ENCODE measurements around the gene F2. TPM values are rescaled to one million over a fixed set of nuclear protein-coding genes. Genes with fewer than 3 reads are reported as not detected.
A peak's percentile ranks its signal among the peaks of the same experiment; 100 is the strongest.

Gene F2
- total and polyA plus RNA-seq, 2 of the 13 experiments (the other 11 are each of a cell fraction or from before 2014, with no cell fraction given): 330 to 801 TPM

DNA sequence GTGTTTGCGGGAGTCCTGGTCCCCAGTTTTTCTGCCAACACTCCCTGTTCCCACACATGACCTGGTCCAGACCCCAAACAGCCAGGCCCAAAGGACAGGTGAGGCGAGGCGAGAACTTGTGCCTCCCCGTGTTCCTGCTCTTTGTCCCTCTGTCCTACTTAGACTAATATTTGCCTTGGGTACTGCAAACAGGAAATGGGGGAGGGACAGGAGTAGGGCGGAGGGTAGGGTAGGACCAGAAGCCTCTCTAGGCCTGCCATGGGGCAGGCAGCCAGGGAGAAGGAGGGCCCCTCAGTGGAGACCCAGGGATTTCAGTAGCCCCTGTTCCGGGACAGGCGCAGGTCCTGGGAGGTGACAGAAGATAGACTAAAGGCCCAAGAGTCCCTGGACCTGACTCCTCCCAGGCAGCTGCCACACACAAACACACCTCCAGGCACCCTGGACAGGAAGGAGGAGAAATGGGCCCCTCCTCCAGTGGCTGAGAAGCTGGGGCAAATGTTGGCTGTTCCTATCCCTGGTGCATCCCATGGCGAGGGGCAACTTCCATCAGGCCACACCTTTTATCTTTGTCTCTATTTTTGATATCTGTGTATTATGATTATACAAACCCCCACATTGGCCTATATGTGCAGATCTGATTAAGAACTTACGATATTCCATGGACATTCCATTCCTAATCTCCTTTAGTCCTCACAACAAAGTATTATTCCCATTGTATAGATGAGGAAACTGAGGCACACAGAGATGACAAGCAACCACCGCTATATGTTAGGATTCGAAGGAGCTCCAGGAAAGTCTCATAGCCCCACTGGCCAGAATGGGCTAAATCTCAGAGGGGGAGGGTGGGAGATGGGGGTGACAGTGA is 626 bp upstream of the F2 start (continued):
- TF ChIP-seq, protein P1, sequence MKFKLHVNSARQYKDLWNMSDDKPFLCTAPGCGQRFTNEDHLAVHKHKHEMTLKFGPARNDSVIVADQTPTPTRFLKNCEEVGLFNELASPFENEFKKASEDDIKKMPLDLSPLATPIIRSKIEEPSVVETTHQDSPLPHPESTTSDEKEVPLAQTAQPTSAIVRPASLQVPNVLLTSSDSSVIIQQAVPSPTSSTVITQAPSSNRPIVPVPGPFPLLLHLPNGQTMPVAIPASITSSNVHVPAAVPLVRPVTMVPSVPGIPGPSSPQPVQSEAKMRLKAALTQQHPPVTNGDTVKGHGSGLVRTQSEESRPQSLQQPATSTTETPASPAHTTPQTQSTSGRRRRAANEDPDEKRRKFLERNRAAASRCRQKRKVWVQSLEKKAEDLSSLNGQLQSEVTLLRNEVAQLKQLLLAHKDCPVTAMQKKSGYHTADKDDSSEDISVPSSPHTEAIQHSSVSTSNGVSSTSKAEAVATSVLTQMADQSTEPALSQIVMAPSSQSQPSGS (CRISPR knock-in tag; IDR thresholded peaks at IDR 0.05): peak; percentile 89
- TF ChIP-seq FOXC1 (CRISPR knock-in tag; IDR thresholded peaks at IDR 0.05; ENCODE audit: borderline replicate concordance) (peak; percentile 91), ZNF335 (CRISPR knock-in tag; IDR thresholded peaks at IDR 0.05) (no peak), FOXA1 (IDR thresholded peaks at IDR 0.05) (peak; percentile 65), FOXA1 (CRISPR knock-in tag; IDR thresholded peaks at IDR 0.05) (peak; percentile 97), KDM4B (CRISPR knock-in tag; IDR thresholded peaks at IDR 0.05) (peak; percentile 93), TEAD3 (CRISPR knock-in tag; optimal IDR thresholded peaks at IDR 0.05; ENCODE audit: borderline replicate concordance) (peak; percentile 75), ARHGAP35 (CRISPR knock-in tag; IDR thresholded peaks at IDR 0.05; ENCODE audit: borderline replicate concordance) (peak; percentile 51; the same call in 1 of the 2 replicates), TCF7L2 (IDR thresholded peaks at IDR 0.05; ENCODE audit: low read depth, low read length) (no peak), NFE2L2 (IDR thresholded peaks at IDR 0.05; ENCODE audit: low read length) (no peak), ZNF546 (CRISPR knock-in tag; conservative IDR thresholded peaks at IDR 0.05) (peak; percentile 79), TEAD2 (CRISPR knock-in tag; IDR thresholded peaks at IDR 0.05) (no peak), HNF1B (CRISPR knock-in tag; IDR thresholded peaks at IDR 0.05) (peak; percentile 100), ATAD3A (CRISPR knock-in tag; IDR thresholded peaks at IDR 0.05) (no peak), SUZ12 (IDR thresholded peaks at IDR 0.05; ENCODE audit: low read depth, low read length) (no peak), SMAD3 (CRISPR knock-in tag; IDR thresholded peaks at IDR 0.05) (peak; percentile 71; the same call in 1 of the 2 replicates), ZNF326 (CRISPR knock-in tag; IDR thresholded peaks at IDR 0.05; ENCODE audit: borderline replicate concordance) (no peak), TOPORS (CRISPR knock-in tag; IDR thresholded peaks at IDR 0.05) (no peak), MYC (CRISPR knock-in tag; IDR thresholded peaks at IDR 0.05; ENCODE audit: borderline replicate concordance) (peak; percentile 82; the same call in 1 of the 2 replicates), PRDM10 (CRISPR knock-in tag; IDR thresholded peaks at IDR 0.05; ENCODE audit: low read depth) (peak; percentile 89), NR1H2 (CRISPR knock-in tag; IDR thresholded peaks at IDR 0.05; ENCODE audit: borderline replicate concordance, low read depth) (no peak)
- TF ChIP-seq, protein P2, sequence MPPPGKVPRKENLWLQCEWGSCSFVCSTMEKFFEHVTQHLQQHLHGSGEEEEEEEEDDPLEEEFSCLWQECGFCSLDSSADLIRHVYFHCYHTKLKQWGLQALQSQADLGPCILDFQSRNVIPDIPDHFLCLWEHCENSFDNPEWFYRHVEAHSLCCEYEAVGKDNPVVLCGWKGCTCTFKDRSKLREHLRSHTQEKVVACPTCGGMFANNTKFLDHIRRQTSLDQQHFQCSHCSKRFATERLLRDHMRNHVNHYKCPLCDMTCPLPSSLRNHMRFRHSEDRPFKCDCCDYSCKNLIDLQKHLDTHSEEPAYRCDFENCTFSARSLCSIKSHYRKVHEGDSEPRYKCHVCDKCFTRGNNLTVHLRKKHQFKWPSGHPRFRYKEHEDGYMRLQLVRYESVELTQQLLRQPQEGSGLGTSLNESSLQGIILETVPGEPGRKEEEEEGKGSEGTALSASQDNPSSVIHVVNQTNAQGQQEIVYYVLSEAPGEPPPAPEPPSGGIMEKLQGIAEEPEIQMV (CRISPR knock-in tag; IDR thresholded peaks at IDR 0.05; ENCODE audit: low read depth): peak; percentile 77; the same call in 1 of the 2 replicates
